ENCODE measurements around the gene TPM2. TPM values are rescaled to one million over a fixed set of nuclear protein-coding genes. Genes with fewer than 3 reads are reported as not detected.

TPM2 gene
- polyA plus RNA-seq, 3 donors, result 142 to 173 (median 160) TPM

GRCh38 chr9:35702696-35703095 is 13.0 kb upstream of the TPM2 start:
- no peak for DNase-seq

GRCh38 chr9:35700942-35701341 is 11.2 kb upstream of the TPM2 start:
- no peak for DNase-seq

- DNase-seq, result no peak
Measured at GRCh38 chr9:35700031-35700430, 10.3 kb upstream of the TPM2 start.

GRCh38 chr9:35698231-35698630 is 8.5 kb upstream of the TPM2 start:
- no peak for DNase-seq

GRCh38 chr9:35697486-35697885 is 7.8 kb upstream of the TPM2 start:
- DNase-seq, result no peak

- no peak for DNase-seq
Measured at GRCh38 chr9:35696520-35697215, 6.9 kb upstream of the TPM2 start.

GRCh38 chr9:35695943-35696401 is 6.2 kb upstream of the TPM2 start:
- DNase-seq, result no peak

- DNase-seq, result no peak
Measured at GRCh38 chr9:35691757-35692301, 2.1 kb upstream of the TPM2 start.

- DNase-seq, result no peak
Measured at GRCh38 chr9:35691334-35691650, 1.6 kb upstream of the TPM2 start.

- no peak for DNase-seq
Measured at GRCh38 chr9:35690614-35691333, 1.0 kb upstream of the TPM2 start.

GRCh38 chr9:35690294-35690613 is 529 bp upstream of the TPM2 start:
- no peak for DNase-seq

GRCh38 chr9:35688558-35689541 is 875 bp downstream of the TPM2 start:
- no peak for DNase-seq

GRCh38 chr9:35687972-35688557 is 1.7 kb downstream of the TPM2 start:
- DNase-seq, result no peak

GRCh38 chr9:35687306-35687705 is 2.4 kb downstream of the TPM2 start:
- DNase-seq, result no peak

- no peak for DNase-seq
Measured at GRCh38 chr9:35686222-35687203, 3.2 kb downstream of the TPM2 start.

GRCh38 chr9:35685506-35685905 is 4.2 kb downstream of the TPM2 start:
- DNase-seq, result no peak

GRCh38 chr9:35684921-35685320 is 4.8 kb downstream of the TPM2 start:
- DNase-seq, result no peak

- DNase-seq, result no peak
Measured at GRCh38 chr9:35683323-35683722, 6.4 kb downstream of the TPM2 start.

GRCh38 chr9:35682520-35683315 is 7.0 kb downstream of the TPM2 start:
- DNase-seq, result no peak

GRCh38 chr9:35682051-35682450 is 7.7 kb downstream of the TPM2 start:
- no peak for DNase-seq
